CD4-positive, alpha-beta T cell treated with Interleukin-2 at 100 ng/mL for 4 hours (primary cell): ENCODE data around the gene FERD3L.

Source experiments
- DNase-seq: peaks from one replicate; pipeline ENCODE4 v3.0.0-alpha.2; 2020; ENCODE audit warnings: low spot score

The FERD3L gene

DNA sequence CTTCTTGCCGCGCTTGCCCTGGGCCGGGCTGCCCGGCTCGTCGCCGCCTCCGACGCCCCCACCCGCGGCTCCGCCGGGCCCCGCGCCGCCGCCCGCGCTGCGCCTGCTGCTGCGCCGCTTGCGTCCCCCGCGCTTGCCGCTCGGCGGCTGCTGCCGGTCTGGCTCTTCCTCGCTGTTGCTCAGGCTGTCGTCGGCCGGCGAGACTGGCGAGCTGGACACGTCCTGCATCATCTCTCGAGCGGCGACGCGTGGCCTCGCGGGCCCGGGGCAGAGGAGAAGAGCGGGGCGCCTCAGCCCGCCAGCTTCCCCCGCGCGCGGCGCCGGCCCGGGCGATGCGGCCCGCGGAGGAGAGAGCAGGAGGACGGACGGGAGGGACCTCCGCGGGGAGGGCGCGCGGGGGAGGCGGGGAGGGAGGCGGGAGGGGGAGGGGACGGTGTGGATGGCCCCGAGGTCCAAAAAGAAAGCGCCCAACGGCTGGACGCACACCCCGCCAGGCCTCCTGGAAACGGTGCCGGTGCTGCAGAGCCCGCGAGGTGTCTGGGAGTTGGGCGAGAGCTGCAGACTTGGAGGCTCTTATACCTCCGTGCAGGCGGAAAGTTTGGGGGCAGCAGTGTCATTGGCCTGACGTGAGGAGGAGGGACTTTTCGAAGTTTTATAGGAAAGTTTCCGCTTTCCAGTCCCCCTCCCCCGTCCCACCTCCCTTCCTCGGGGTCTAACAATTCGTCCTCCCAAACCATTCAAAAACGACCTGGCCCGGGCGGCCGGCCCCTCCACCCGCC is 27.9 kb downstream of the FERD3L start, which contains the start of gene TWIST1:
Gene TWIST1, minus strand, starts transcription at position 546 of the 779 bp plus-strand sequence. Its CDS starts 315 bp downstream, at position 231.
- no peak for DNase-seq

GRCh38 chr7:19116121-19117090 is 28.8 kb downstream of the FERD3L start:
- no peak for DNase-seq

- no peak for DNase-seq
These were observed 30.7 kb downstream of the FERD3L start for GRCh38 chr7:19114551-19114855.

GRCh38 chr7:19113855-19114550 is 31.2 kb downstream of the FERD3L start:
- DNase-seq, result no peak

DNA sequence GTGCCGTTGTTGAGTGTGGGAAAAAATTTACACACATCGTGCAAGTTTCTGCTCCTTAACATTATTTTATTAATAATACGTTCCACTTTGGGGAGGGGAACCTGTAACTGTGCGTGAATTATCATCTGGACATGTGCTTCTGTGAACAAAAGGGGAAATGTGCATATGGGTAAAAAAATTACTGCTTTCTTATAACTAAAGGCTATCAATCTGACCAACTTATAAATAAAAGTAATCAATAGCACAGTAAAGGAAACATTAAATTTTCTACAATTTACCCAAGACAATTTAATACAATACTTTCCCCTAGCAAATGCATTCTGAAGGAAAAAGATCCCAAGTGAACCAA is 32.2 kb downstream of the FERD3L start:
- DNase-seq, result no peak

DNA sequence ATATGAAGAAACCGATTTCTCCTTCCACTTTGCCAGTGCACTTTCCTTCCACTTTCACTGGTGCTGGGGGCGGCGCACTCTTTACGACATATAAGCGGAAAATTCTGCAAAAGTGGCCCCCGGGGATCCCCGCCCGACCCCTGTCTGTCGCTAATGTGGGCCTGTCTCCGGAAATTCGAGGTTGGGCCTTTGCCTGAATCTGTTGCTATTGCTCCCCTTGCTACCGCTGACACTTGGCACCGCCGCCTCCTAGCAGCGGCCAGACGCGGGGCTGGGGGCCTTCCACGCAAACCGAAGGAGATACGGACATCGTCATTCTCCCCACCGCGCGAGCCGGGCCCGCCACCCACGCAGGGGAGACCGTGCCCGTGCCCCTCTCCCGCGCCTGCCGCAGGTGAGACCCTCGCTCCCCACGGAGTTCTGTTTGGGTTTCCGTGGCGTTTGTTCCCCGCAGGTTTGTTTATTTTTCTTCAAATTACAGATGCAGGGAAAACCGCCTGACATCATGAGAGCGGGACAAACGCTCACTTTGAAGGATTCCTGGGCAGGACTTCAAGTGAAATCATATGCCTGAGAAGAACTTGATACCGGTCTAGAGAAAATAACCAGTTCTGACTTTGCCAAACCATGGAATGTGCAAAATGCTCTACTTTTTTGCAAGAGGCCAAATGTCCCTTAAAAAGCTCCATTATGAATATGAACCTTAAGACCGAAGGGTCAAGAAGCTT is 32.8 kb downstream of the FERD3L start:
- no peak for DNase-seq

DNA sequence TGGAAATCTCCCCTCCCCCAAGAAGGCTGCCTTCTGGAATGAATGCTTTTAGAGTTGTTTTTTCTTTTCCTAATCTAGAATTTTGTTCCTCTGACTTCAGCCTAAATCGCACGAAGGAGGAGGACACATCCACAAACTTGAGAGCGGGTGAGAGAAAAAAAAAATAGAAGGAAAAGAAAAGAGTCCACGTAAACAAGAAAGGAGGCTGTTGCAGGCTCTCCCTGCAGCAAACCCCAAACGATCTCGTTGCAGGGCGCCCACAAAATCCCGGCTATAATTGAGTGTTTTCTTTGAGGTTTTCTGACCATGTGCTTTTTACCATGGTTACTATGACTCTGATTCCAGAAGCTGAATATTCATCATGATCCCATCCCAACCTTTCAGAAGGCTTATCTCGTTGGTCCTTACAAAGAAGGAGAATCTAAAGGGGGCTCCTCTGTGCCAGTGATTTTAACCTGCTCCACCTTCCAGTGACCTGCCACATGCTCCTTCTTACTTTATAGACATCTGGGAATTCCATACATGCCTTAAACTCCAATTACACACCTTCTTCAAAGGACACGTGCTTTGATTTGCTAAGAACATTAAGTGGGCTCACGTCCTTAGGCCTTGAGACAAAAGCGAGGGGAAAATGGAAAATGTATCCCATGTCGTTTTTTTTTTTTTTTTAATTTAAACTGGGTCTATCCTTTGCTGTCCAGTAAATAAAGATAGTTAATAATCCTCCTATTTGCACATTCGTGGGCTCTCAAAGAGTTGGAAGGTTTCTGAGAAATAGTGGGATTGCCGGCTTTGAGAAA is 33.5 kb downstream of the FERD3L start:
- no peak for DNase-seq

GRCh38 chr7:19110776-19111175 is 34.4 kb downstream of the FERD3L start:
- no peak for DNase-seq

GRCh38 chr7:19110026-19110730 is 35.0 kb downstream of the FERD3L start:
- DNase-seq, result no peak

- DNase-seq, result no peak
These were observed 35.9 kb downstream of the FERD3L start for GRCh38 chr7:19109000-19109946.

- no peak for DNase-seq
These were observed 37.7 kb downstream of the FERD3L start for GRCh38 chr7:19107356-19108146.

- DNase-seq, result no peak
These were observed 38.2 kb downstream of the FERD3L start for GRCh38 chr7:19107081-19107355.

GRCh38 chr7:19106241-19107080 is 38.8 kb downstream of the FERD3L start:
- DNase-seq, result no peak

GRCh38 chr7:19105546-19105945 is 39.7 kb downstream of the FERD3L start:
- no peak for DNase-seq

GRCh38 chr7:19104811-19105210 is 40.4 kb downstream of the FERD3L start:
- DNase-seq, result no peak

GRCh38 chr7:19102884-19103283 is 42.3 kb downstream of the FERD3L start:
- DNase-seq, result no peak

GRCh38 chr7:19101909-19102308 is 43.3 kb downstream of the FERD3L start:
- DNase-seq, result no peak

- no peak for DNase-seq
These were observed 43.7 kb downstream of the FERD3L start for GRCh38 chr7:19101472-19101871.
